GM18951 (cell line): ENCODE measurements around the gene FXR2.

Source experiments
- POLR2A ChIP-seq: IDR thresholded peaks from 4 replicates; pipeline ENCODE4 v1.6.1; 2011; ENCODE audit warnings: mild to moderate bottlenecking; ENCODE audit not compliant: insufficient read length, insufficient read depth; ENCODE audit errors: extremely low read depth
- in situ Hi-C: fragments of 300-500 bp; cut with MboI; formaldehyde crosslinking; loops from one replicate; pipeline ENCODE4 v1.12.0; 2022; ENCODE audit warnings: low sequenced_read_pairs, mixed read lengths, inconsistent platforms; ENCODE audit not compliant: unreplicated experiment

FXR2 gene

DNA sequence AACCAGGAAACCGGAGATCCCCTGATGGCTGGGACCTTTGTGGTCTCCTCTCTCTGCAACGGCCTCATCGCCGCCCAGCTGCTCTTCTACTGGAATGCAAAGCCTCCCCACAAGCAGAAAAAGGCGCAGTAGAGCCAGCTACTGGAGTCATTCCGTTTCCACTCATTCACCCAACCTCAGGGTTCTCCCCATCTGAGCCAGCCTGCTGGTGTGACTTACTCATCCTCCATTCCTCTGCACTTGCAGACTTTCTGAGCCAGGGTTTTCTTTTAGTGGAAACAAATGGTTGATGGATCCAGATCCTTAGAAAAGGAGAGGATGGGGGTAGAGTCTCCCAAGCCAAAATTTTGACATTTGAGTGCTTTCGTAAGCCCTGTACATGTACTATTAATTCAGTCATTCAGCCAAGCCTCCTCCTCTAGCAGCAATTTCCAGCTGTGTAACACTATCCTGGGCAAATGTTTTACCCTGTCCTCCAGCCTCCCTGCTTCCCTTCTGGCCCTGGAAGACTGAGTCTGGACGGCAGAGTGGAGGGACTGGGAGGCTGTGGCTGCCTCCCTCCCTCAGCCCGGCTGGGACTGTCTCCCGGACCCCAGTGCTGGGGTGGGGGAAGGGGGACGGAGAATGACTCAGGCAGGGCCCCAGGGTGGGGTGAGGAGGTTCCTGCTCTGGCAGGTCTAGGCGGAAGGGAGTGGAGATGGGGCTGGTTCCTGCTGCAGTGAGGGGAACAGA, 27.1 kb downstream of the FXR2 start:
- in situ Hi-C loops = no loop called here
- TF ChIP-seq POLR2A = no peak

DNA sequence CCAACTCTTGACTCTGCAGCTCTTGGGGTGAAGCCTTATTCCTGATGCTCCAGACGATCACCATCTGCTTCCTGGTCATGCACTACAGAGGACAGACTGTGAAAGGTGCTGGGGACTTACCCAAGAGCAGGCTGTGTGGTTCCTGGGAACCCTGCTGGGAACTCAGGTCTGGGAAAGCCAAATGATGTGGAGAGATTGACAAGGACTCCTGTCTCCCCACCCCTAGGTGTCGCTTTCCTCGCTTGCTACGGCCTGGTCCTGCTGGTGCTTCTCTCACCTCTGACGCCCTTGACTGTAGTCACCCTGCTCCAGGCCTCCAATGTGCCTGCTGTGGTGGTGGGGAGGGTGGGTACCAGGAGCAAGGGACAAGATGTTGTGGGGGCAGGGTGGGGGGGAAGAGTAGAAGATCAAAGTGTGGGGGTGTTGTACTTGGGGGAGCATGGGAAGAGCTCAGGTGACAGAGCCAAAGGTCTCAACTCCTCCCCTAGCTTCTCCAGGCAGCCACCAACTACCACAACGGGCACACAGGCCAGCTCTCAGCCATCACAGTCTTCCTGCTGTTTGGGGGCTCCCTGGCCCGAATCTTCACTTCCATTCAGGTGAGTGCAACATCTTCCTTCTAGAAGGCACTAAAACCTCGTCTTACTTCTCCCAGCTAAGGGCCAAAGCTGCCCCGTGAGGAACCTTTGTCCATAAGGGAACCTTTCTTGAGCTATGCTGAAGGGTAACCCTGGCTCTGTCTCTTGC, 27.9 kb downstream of the FXR2 start:
- in situ Hi-C loops = no loop called here
- no peak for TF ChIP-seq POLR2A

DNA sequence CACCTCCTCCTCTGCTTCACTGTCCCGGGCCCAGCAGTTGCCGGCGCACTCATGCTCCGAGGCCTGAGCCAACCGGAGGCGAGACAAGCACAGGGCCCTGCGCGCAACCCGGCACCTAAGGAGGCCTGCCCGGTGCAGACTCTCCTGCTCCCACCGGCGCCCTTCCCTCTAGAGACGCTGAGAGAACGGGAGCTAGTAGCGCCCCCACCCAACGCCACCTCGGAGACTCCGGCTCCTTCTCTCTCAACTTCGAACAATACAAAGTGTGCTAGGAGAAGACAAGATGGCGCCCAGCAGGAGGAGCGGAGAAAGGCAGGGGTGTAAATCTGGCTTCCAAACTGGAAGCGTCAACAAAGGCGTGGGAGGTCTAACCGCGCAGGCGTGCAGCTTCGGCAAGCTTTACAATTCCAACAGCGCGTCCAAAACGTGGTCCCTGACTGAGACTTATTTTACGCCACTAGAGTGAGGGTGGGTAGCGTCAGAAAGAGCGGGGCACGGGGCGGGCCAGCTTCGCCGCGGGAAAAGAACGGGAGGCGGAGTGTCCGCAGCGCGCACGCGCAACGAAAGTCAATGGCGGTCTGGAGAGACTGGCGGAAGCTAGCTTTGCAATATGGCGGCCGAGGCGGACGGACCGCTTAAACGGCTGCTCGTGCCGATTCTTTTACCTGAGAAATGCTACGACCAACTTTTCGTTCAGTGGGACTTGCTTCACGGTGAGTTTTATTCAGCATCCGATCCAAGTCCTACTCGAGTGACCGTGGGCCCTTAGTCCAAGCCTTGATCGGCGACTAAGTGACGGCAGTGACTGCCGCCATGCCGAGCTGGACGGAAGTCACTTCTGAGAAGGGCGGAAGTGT, 31.2 kb downstream of the FXR2 start, which contains the start of gene MPDU1:
Gene MPDU1, plus strand, starts transcription at position 600 of the 857 bp plus-strand sequence. Its CDS starts 11 bp downstream, at position 611.
- in situ Hi-C loops = no loop called here
- peak; percentile 78 for TF ChIP-seq POLR2A

DNA sequence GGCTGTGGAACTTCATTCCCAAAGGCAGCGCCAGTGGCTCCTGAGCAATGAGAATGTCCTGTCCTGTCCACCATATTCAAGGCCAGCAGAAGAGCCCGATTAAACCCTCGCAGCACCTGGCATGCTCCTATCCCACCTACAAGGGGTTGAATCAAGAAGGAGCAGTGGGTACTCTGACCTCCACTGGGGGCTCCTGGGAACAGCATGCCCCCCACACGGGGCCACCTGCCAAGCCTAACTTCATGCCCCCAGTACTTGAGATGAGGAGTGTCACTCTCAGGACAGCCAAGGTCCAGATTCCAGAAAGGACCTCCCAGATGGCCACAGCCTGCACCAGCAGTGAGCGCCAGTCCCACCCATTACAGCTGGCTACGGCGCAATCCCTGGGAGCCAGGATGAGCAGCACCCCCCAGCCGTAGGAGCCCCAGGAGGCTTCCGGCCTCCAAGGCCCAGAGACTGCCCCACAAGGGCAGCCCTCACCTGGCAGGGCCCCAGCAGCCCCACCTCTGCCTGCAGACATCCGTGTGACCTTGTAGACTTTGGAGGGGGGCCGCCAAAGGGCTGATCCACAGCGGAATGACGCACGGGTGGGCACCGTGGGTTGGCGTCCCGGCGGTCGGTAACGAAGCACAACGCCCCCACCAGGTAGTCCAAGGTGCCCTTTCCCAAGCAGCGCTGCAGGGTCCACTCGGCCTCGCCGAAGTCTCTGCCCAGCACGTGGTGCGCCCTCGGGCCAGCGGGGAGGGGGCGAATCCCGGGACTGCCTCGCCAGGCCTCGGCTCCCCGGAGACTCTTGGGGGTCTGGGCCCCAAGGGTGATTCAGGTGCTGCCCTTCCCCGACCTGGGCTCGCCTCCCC, 32.1 kb downstream of the FXR2 start:
- in situ Hi-C loops = no loop called here
- TF ChIP-seq POLR2A = no peak

DNA sequence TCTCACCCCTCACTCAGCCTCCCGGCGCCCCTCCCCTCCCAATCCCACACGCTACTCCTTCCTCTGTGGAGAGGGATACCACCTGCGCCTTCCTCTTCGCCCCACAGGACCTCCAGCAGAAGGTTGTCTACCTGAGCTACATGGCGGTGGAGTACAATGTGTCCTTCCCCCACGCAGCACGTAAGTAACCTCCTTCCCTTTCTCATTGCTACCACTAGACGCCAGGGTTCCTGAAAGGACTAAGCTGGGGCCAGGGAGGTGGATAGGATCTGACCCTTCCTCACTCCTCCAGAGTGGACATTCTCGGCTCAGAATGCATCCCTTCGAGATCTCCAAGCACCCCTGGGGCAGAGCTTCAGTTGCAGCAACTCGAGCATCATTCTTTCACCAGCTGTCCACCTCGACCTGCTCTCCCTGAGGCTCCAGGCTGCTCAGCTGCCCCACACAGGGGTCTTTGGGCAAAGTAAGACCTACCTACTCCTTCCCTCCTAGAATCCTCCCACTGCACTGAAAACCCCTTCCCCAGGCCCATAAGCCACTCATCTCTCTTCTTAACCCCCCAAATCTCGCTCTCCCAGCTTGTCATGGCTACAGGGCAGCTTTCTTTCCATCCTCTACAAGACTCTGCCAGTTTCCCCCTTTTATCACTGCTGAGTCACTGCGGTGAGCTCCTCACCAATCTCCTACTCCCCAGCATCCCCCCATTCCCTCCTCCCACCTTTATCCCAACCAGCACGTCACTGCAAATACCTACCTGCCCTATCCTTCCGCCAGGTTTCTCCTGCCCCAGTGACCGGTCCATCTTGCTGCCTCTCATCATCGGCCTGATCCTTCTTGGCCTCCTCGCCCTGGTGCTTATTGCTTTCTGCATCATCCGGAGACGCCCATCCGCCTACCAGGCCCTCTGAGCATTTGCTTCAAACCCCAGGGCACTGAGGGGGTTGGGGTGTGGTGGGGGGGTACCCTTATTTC, 33.8 kb downstream of the FXR2 start:
- in situ Hi-C loops = no loop called here
- TF ChIP-seq POLR2A = no peak

DNA sequence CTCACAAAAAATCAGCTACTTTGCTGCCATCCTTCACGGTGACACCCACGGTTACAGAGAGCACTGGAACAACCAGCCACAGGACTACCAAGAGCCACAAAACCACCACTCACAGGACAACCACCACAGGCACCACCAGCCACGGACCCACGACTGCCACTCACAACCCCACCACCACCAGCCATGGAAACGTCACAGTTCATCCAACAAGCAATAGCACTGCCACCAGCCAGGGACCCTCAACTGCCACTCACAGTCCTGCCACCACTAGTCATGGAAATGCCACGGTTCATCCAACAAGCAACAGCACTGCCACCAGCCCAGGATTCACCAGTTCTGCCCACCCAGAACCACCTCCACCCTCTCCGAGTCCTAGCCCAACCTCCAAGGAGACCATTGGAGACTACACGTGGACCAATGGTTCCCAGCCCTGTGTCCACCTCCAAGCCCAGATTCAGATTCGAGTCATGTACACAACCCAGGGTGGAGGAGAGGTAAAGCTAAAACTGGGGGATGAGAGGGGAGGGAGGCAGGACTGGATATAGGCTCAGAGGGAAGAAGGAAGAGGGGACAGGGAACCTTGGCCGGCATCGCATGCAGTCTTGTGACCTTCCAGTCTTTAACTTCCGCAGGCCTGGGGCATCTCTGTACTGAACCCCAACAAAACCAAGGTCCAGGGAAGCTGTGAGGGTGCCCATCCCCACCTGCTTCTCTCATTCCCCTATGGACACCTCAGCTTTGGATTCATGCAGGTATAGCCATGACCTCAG, 34.7 kb downstream of the FXR2 start:
- peak; percentile 19 for TF ChIP-seq POLR2A
- in situ Hi-C loops = no loop called here

DNA sequence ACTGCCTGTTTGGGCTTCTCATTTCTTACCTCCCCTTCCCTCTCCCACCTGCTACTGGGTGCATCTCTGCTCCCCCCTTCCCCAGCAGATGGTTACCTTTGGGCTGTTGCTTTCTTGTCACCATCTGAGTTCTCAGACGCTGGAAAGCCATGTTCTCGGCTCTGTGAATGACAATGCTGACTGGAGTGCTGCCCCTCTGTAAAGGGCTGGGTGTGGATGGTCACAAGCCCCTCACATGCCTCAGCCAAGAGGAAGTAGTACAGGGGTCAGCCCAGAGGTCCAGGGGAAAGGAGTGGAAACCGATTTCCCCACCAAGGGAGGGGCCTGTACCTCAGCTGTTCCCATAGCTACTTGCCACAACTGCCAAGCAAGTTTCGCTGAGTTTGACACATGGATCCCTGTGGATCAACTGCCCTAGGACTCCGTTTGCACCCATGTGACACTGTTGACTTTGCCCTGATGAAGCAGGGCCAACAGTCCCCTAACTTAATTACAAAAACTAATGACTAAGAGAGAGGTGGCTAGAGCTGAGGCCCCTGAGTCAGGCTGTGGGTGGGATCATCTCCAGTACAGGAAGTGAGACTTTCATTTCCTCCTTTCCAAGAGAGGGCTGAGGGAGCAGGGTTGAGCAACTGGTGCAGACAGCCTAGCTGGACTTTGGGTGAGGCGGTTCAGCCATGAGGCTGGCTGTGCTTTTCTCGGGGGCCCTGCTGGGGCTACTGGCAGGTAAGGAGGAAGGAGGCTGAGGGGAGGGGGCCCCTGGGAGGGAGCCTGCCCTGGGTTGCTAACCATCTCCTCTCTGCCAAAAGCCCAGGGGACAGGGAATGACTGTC, 35.5 kb downstream of the FXR2 start, which contains the start of gene CD68:
Gene CD68, plus strand, starts transcription at position 638 of the 833 bp plus-strand sequence. Its CDS starts 40 bp downstream, at position 678.
- in situ Hi-C loops = no loop called here

DNA sequence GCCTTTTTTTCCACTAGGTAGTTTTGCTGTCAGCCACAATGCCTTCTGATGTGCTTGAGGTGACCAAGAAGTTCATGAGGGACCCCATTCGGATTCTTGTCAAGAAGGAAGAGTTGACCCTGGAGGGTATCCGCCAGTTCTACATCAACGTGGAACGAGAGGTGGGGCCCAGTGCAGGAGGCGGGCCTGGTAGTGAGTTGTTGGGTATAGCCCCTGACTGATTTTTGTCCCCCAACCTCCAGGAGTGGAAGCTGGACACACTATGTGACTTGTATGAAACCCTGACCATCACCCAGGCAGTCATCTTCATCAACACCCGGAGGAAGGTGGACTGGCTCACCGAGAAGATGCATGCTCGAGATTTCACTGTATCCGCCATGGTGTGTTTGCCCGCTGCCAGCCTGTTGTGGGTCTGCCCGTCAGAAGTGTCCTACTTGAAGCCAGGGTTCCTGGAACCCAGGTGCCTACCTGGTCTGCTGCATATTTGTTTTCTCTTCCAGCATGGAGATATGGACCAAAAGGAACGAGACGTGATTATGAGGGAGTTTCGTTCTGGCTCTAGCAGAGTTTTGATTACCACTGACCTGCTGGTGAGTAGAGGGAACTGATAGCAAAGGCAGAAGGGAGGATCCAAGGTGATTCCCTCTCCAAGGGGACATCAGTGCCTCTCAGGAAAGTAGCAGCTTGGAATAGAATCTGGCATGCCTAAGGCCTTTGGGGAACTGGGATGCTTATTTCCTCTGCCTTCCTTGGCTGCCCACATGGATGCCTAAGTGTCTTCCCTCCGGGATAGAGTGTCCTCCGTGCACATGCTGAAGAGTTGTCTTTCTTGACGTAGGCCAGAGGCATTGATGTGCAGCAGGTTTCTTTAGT, 37.1 kb downstream of the FXR2 start:
- no peak for TF ChIP-seq POLR2A
- in situ Hi-C loops = no loop called here

More for the DNA sequence above, 35.5 kb downstream of the FXR2 start, which contains the start of gene CD68:
- TF ChIP-seq POLR2A = peak; percentile 55

DNA sequence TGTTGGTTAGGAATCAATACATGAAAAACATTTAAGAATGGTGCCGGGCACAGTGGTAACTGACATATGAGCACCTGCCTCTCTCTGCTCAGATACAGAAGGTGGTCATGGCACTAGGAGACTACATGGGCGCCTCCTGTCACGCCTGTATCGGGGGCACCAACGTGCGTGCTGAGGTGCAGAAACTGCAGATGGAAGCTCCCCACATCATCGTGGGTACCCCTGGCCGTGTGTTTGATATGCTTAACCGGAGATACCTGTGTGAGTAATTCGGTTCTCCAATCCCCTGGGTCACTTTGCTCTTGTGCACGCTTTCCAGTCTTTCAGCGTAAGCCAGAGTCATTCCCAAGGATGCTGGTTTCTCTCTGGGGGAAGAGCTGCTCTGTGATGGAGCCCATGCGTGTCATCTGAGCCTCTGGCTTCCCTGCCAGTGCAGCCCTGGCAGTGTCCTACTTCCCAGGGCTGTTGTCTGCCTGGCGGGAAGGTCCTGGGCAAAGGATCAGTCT, 38.2 kb downstream of the FXR2 start:
- peak; percentile 34 for TF ChIP-seq POLR2A
- in situ Hi-C loops = no loop called here
